GM12874 (cell line): ENCODE data around the gene GRID1.
A peak's percentile ranks its signal among the peaks of the same experiment; 100 is the strongest.

Source experiments
- CTCF ChIP-seq: IDR thresholded peaks from 2 replicates; pipeline ENCODE4 v1.5.1; 2011; ENCODE audit warnings: low read depth, mild to moderate bottlenecking, control low read depth, low read length, moderate library complexity; ENCODE audit not compliant: insufficient read depth

GRID1 gene

DNA sequence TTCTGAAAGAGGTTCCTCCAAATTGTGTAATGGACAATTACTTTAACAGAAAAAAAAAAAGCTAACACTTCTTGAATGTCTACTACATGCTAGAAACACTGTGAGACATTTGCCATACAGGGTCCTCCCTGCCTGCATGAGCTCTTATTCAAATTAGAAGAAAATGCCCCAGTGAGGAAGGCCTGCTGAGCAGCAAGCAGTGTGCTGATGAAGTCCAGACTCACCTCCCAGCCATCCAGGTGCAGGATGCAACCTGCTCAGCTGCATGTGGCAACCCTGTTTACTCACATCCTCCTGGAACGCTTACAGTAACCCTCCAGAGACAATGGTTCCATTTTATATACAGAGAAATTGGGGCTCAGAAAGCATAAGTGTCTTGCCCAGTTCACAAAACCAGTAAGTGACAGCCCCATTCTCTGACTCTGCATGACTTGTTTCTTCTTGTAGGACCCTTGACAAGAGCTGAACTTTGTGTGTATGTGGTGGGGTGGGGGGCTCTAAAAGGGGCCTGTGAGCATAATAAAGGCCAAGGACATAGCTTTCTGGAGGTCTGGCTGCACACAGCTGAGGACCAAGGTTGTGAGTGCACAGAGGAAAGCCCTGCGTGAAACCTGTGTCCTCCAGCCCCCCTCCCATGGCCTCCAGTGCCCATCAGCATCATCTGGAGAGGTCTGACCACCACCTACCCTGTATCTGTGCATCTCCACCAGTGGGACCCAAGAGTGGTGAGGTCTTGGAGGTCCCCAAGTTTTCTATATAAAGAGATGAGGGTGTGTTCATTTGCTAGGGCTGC is 387.8 kb downstream of the GRID1 start:
- TF ChIP-seq CTCF = no peak

DNA sequence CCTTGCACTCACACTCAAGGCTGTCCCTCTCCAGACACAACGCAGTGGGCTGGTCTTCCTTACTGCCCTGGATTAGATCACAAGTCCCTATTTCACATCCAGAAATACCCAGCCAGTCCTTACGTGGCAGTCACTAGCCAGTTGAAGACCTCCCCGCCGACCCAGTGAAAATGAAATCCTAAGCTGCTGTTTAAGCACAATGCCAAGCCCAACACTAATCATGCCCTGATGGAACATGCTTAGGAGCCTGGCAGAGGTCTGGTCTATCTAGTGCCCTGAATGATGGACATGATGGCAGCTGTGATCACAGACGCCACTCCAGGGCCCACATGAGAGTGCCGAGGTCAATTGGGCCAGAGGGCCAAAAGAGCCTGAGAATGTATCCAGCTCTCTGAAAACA is 389.0 kb downstream of the GRID1 start:
- TF ChIP-seq CTCF = no peak

- peak; percentile 12; the same call in 1 of the 2 replicates for TF ChIP-seq CTCF
Measured at GRCh38 chr10:85976267-85976793, 390.3 kb downstream of the GRID1 start.

GRCh38 chr10:85971494-85971893 is 395.1 kb downstream of the GRID1 start:
- no peak for TF ChIP-seq CTCF

DNA sequence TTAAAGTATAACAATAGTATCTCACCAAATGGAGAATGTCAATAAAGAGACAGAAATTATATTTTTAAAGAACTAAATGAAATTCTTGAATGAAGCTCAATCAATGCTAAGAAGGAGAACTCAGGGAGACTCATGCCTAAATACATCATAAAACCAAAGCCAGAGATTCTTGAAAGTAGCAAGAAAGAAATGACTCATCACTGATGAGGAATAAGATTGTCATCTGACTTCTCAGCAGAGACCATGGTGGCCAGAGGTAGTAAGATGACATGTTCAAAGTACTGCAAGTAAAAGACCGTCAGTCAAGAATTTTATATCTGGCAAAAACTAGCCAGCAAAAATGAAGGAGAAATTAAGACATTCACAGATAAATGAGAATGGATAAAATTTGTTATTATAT is 399.0 kb downstream of the GRID1 start:
- TF ChIP-seq CTCF = no peak

DNA sequence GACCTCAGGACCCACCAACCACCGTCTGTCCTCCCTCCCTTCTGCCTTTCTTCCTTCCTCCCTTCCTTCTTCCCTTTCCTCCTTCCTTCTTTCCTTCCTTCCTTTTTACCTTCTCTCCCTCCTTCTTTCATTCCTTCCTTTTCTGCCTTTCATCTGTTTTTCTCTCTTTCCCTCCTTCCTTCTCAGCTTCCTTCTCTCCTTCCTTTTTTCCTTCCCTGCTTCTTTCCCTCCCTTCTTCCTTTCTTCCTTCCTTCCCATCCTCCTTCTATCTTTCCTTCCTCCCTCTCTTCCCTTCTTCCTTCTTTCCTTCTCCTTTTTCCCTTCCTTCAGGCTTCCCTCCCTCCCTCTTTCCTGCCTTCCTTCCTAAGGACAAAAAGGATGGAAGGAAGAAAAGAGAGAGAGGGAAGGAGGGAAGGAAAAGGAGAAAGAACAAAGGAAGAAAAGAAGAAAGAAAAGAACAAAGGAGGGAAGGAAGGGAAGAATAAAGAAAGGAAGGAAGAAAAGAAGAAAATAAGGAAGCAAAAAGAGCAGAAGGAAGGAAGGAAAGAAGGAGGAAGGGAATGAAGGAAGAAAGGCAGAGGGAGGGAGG is 405.0 kb downstream of the GRID1 start:
- TF ChIP-seq CTCF = no peak

DNA sequence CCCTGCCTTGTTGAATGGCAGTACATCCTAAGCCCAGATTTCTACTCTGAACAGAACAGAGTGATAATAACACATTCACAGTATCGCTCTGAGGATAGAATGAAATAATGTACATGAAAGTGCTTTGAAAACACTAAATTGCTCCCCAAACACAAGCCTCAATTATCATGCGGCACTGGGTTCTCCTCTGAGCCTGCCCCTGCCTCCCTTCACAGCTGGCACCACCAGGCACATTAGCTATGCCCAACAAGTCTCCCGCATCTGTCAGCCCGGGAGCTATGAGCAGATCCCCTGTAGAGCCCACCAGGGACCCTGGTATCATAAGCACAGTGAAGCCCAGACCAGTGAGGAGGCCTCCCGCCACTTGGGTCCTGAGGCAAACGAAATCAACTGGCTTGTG is 405.5 kb downstream of the GRID1 start:
- TF ChIP-seq CTCF = no peak
